ENCODE results near the gene DRGX. TPM values are rescaled to one million over a fixed set of nuclear protein-coding genes. Genes with fewer than 3 reads are reported as not detected.

The DRGX gene
- total RNA-seq, 4 donors from 2014 or later: 0.14 TPM; not detected in 3

DNA sequence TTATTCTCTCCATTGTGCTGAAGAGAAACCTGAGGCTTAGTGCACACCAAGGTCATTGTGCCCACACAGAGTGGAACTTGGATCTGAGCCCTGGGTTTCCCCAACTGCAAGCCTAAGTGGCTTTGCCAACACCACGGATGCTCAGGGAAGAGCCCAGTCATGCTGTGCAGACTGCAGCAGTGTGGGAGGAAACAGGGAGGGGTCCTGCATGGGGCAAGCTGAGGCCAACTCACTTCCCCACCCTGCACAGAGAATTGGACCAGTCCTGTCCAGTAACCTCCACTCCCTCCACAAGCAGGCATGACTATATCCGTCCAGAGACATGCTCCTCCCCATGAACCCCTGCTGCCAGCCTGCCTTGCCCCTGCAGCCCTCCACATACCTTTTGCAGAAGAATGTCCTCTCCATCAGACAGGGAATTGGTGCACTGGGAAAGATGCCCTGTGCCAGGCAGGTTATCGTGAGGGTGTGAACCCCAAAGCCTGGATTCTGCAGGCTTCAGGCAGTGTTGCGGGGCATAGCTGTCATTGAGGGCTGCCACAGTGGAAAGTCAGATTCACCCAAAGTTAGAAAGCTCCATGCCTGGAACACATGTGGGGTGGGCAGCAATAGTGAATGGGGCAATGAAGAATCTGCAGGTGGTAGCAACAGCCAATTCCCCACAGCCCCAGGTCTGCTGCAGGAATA, 44.9 kb downstream of the DRGX start:
- H3K36me3 ChIP-seq: no peaks in the 10 kb centered on the region
- H3K27me3 ChIP-seq: no peaks in the 10 kb centered on the region
- no peaks in the 10 kb centered on the region for H3K9me3 ChIP-seq
- no peak overlapping the region for H3K27ac ChIP-seq
- H3K4me1 ChIP-seq: no peaks in the 10 kb centered on the region
- no peak for DNase-seq
- no peak overlapping the region for H3K4me3 ChIP-seq
- TF ChIP-seq, protein P1, sequence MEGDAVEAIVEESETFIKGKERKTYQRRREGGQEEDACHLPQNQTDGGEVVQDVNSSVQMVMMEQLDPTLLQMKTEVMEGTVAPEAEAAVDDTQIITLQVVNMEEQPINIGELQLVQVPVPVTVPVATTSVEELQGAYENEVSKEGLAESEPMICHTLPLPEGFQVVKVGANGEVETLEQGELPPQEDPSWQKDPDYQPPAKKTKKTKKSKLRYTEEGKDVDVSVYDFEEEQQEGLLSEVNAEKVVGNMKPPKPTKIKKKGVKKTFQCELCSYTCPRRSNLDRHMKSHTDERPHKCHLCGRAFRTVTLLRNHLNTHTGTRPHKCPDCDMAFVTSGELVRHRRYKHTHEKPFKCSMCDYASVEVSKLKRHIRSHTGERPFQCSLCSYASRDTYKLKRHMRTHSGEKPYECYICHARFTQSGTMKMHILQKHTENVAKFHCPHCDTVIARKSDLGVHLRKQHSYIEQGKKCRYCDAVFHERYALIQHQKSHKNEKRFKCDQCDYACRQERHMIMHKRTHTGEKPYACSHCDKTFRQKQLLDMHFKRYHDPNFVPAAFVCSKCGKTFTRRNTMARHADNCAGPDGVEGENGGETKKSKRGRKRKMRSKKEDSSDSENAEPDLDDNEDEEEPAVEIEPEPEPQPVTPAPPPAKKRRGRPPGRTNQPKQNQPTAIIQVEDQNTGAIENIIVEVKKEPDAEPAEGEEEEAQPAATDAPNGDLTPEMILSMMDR (IDR thresholded peaks at IDR 0.05): no peak
- no peak for TF ChIP-seq POLR2A (IDR thresholded peaks at IDR 0.05)
- intact Hi-C loops (cut with DNase I; ENCODE audit: low total_unique reads): no loop called here

DNA sequence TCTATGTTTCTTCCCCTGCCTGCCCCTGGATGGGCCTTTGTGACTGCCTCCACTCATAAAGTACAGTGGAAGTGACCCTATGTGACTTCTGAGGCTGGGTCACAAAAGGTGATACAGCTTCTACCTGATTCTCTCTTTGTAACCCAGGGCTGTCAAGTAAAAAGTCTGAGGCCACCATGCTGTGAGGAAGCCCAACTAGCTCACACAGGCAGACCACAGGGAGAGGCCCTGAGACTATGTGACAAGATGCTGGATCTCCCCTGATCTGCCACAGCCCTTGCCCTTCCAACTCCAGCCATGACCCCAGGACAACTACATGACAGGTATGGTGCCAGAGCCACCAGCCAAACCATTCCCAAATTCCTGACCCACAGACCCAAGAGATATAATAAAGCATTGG, 45.8 kb downstream of the DRGX start:
- DNase-seq: no peak
- TF ChIP-seq, protein P1 (IDR thresholded peaks at IDR 0.05): no peak
- TF ChIP-seq POLR2A (IDR thresholded peaks at IDR 0.05): no peak
- Histone ChIP-seq H3K36me3 (no peaks in the 10 kb centered on the region), H3K9me3 (no peaks in the 10 kb centered on the region), H3K27ac (no peak overlapping the region), H3K27me3 (no peaks in the 10 kb centered on the region), H3K4me1 (no peaks in the 10 kb centered on the region), H3K4me3 (no peak overlapping the region)
- intact Hi-C loops (cut with DNase I; ENCODE audit: low total_unique reads): no loop called here

DNA sequence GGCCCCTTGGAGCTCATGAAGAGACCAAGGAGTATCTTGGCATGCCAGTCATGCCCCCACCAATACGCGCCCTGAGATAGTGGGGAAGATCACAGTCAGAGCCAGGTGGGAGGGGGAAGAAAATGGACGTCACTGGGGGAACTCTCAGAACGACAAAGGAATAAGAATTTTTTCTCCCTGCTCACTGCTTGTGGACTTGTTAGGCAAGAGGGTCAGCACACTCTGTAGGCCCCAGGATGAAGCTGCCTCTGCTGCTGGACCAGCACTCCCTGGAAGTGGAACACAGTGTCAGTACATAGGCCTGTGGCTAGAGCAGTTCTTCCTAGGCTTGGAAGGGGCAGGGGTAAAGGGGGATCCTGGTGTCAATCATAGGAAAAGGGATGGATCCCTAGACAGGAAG, 46.5 kb downstream of the DRGX start:
- TF ChIP-seq, protein P1 (IDR thresholded peaks at IDR 0.05): no peak
- TF ChIP-seq POLR2A (IDR thresholded peaks at IDR 0.05): no peak

DNA sequence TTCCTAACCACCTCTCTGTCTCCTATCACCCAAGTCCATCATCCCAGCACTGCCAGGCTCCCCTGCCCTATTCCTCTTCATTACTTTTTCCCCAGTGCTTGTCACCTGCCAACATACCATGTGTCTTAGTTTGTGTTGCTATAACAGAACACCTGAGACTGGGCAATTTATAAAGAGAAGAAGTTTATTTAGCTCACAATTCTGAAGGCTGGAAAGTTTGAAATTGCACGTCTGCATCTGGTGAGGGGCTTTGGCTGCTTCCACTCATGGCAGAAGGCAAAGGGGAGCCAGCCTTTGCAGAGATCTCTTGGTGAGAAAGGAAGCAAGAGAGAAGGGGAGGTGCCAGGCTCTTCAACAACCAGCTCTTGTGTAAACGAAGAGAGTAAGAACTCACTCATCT, 47.3 kb downstream of the DRGX start:
- Histone ChIP-seq H3K27me3 (no peaks in the 10 kb centered on the region), H3K4me1 (no peaks in the 10 kb centered on the region), H3K27ac (no peak overlapping the region), H3K9me3 (no peaks in the 10 kb centered on the region), H3K4me3 (no peak overlapping the region), H3K36me3 (no peaks in the 10 kb centered on the region)
- DNase-seq: no peak
- TF ChIP-seq, protein P1 (IDR thresholded peaks at IDR 0.05): no peak
- no peak for TF ChIP-seq POLR2A (IDR thresholded peaks at IDR 0.05)
- intact Hi-C loops (cut with DNase I; ENCODE audit: low total_unique reads): no loop called here

More for the DNA sequence above, 46.5 kb downstream of the DRGX start:
- Histone ChIP-seq H3K4me3 (no peak overlapping the region), H3K9me3 (no peaks in the 10 kb centered on the region), H3K4me1 (no peaks in the 10 kb centered on the region), H3K27ac (no peak overlapping the region), H3K27me3 (no peaks in the 10 kb centered on the region), H3K36me3 (no peaks in the 10 kb centered on the region)
- no peak for DNase-seq
- intact Hi-C loops (cut with DNase I; ENCODE audit: low total_unique reads): no loop called here

DNA sequence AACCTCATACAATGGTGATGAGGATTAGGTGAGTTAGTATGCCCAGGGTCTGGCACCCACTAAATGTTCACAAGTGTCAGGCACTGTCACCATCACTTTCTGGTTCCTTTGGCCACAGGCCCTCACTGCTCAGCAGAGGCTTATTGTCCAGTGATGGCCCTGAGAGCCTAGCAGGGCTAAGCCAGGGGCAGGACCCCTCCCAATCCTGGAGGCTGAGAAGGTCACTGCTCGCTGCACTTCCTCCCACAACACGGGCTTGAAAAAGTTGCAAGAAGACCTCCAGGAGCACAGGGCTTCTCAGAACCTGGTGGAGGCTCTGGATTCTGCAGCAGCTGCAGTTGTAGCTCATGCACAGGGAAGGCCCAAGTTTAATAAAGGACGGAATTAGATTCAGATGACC, 48.1 kb downstream of the DRGX start:
- Histone ChIP-seq H3K27ac (no peak overlapping the region), H3K9me3 (no peaks in the 10 kb centered on the region), H3K36me3 (no peaks in the 10 kb centered on the region), H3K4me3 (no peak overlapping the region), H3K27me3 (no peaks in the 10 kb centered on the region), H3K4me1 (no peaks in the 10 kb centered on the region)
- intact Hi-C loops (cut with DNase I; ENCODE audit: low total_unique reads): no loop called here
- TF ChIP-seq POLR2A (IDR thresholded peaks at IDR 0.05): no peak
- TF ChIP-seq, protein P1 (IDR thresholded peaks at IDR 0.05): no peak
- no peak for DNase-seq

Measured in uterus (tissue), 4 donors.